Hematopoietic multipotent progenitor cell treated with erythropoietin and hydrocortisone succinate and interleukin-3 and kit ligand, for 17 days (in vitro differentiated cells): ENCODE results near the gene FTHL17.

Source experiments
- DNase-seq: peaks from one replicate; pipeline ENCODE4 v3.0.0-alpha.2; 2015; ENCODE audit warnings: low spot score

FTHL17 gene

DNA sequence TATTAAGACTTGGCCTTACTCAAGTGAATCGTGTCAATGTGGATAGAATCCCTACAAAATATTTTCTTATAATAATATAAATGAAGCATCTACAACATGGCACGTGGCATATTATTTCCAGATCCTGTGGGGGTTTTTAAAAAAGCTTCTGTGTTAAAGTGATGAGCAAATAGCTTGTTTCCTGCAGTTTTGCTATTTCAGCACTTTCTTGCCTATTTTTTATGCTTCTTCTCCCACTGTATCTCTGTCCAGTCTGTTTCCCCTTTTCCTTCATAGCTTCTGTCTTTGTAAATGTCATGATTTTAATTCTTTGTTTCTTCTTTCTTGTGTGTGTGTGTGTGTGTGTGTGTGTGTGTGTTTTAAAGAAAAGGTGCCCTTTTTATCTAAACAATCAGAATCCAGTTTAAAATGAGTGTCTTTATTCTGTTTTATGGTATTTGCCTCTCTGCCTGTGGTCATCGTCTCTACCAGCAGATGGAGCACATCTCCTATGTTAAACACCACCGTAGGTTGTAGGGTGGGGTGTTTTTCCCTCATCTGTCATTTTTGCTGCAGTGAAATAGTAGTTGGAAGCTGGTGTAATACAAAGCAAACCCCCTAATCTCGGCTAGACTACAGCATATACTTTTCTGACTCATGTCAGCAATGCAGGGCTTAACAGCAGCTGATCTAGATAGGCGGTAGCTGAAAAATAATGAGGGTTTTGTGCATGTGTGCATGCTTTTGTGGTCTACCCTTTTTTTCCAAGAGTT lies 33.1 kb downstream of the FTHL17 start:
- no peak for DNase-seq

DNA sequence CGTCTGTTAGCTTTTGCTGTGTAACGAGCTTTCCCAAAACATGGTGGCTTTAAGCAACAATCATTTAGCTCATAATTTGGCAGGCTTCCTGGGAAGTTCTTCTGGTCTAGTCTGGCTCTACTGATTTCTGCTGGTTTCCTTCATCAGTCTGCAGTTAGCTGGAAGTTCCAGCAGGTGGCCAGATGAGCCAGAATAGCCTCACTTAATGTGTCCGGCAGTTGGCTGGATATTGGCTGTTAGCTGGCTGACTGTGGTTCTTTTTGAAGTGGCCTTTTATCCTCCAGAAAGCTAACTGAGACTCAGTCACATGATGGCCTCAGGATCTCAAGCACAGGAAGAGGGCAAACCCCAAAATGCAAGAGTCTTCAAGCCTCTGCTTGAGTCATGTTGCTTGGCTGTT lies 34.9 kb downstream of the FTHL17 start:
- peak; percentile 4 for DNase-seq

DNA sequence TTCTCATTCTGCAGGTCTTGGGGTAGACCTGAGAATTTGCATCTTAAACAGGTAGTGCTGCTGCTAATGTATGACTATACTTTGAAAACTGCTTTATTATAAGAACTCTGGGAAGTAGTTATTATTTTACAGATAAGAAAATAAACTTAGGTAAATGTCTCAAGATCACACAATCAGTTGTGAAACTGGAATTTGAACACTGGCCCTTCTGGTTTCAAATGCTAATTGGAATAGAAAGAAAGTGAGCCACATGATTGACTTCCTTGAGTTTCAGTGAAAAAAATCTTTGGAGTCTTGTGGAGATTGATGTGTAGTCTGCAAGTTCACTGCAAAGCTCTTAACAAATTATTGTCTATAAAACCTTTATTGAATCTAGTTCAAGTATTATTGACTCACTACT lies 44.5 kb downstream of the FTHL17 start:
- no peak for DNase-seq

DNA sequence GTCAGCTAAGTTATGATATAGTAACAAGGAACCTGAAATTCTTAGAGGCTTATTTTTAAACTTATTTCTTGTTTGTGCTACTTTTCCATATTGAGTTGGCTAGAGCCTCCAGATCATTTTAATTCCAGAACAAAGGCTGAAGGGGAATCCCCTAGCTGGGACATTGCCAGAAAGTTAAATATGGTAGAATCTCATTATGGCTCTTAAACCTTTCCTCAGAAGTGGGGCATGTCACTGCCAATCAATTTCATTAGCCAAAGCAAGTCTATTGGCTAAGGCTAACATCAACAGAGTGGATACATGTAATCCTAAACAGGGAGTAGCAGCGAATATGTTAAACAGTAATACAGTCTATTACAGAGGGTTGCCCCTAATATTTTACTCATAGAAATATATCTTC lies 47.0 kb downstream of the FTHL17 start:
- no peak for DNase-seq

DNA sequence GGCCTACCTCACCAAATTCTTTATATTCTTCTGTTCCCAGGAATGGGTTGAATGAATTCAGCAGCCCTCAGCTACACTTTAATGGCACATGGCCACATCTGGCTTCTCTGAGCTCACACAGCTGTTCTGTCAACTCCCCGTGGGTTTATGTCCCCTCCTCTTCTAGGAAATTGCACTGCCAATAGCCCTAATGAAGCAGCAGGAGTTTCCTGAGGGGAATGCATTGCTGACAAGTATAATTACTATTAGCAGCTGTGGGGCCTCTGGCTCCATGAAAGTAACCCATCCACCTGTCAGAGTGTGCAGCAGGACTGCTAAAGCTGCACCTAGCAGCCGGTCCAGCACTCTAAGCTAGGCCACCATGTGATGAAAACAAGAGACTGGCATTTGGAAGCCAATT lies 50.3 kb downstream of the FTHL17 start:
- no peak for DNase-seq
